GM10847 (cell line): ENCODE measurements around the gene S100A9.

Source experiments
- POLR2A ChIP-seq: IDR thresholded peaks from 2 replicates; pipeline ENCODE4 v1.6.1; 2011; ENCODE audit not compliant: insufficient read length; ENCODE audit errors: extremely low read depth

The S100A9 gene

GRCh38 chr1:153357853-153358690 is at the start of gene S100A9:
TSS of gene S100A9 (plus strand) at chr1:153357854. CDS start at chr1:153358284, 430 bp downstream.
- TF ChIP-seq POLR2A: no peak

GRCh38 chr1:153308540-153308939 is 49.1 kb upstream of the S100A9 start:
- no peak for TF ChIP-seq POLR2A

GRCh38 chr1:153309441-153309840 is 48.2 kb upstream of the S100A9 start:
- TF ChIP-seq POLR2A: no peak

GRCh38 chr1:153310526-153310925 is 47.1 kb upstream of the S100A9 start:
- TF ChIP-seq POLR2A: no peak

GRCh38 chr1:153312570-153313186 is 45.0 kb upstream of the S100A9 start, which contains the start of gene PGLYRP3:
TSS of gene PGLYRP3 (minus strand) at chr1:153312952. CDS start at chr1:153310665, 2,287 bp downstream.
- no peak for TF ChIP-seq POLR2A

GRCh38 chr1:153313288-153313687 is 44.4 kb upstream of the S100A9 start:
- TF ChIP-seq POLR2A: no peak

GRCh38 chr1:153322568-153322967 is 35.1 kb upstream of the S100A9 start:
- TF ChIP-seq POLR2A: no peak

GRCh38 chr1:153324912-153325311 is 32.7 kb upstream of the S100A9 start:
- no peak for TF ChIP-seq POLR2A

- TF ChIP-seq POLR2A: no peak
Measured at GRCh38 chr1:153333902-153334301, 23.8 kb upstream of the S100A9 start.

GRCh38 chr1:153336650-153337049 is 21.0 kb upstream of the S100A9 start:
- TF ChIP-seq POLR2A: no peak

GRCh38 chr1:153337980-153338853 is 19.4 kb upstream of the S100A9 start:
- TF ChIP-seq POLR2A: no peak

GRCh38 chr1:153339802-153340201 is 17.9 kb upstream of the S100A9 start:
- no peak for TF ChIP-seq POLR2A

- TF ChIP-seq POLR2A: no peak
Measured at GRCh38 chr1:153340356-153340755, 17.3 kb upstream of the S100A9 start.

GRCh38 chr1:153341431-153341934 is 16.2 kb upstream of the S100A9 start:
- no peak for TF ChIP-seq POLR2A

- TF ChIP-seq POLR2A: no peak
Measured at GRCh38 chr1:153342178-153342577, 15.5 kb upstream of the S100A9 start.
